ENCODE results near the gene DDIAS. TPM values are rescaled to one million over a fixed set of nuclear protein-coding genes. Genes with fewer than 3 reads are reported as not detected.
"Not testable (repeated sequence)": the region's sequence is repeated elsewhere in the genome, so short reads cannot be mapped to it uniquely, and the experiment has no call there.

Gene DDIAS
- total RNA-seq, 1 experiment from 2014 or later: 17.1 TPM

DNA sequence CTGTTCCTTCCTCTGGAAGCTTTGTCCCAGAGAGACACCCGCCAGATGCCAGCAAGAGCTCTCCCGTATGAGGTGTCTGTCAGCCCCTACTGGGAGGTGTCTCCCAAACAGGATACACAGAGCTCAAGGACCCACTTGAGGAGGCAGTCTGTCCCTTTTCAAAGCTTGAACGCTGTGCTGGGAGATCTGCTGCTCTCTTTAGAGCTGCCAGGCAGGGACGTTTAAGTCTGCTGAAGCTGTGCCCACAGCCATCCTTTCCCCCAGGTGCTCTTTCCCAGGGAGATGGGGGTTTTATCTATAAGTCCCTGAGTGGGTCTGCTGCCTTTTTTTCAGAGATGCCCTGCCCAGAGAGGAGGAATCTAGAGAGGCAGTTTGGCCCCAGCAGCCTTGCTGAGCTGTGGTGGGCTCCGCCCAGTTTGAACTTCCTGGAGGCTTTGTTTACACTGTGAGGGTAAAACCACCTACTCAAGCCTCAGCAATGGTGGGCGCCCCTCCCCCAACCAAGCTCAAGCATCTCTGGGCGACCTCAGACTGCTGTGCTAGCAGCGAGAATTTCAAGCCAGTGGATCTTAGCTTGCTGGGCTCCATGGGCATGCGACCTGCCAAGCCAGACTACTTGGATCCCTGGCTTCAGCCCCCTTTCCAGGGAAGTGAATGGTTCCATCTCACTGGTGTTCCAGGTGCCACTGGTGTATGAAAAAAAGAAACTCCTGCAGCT is 54.4 kb downstream of the DDIAS start:
- H3K4me3 ChIP-seq (replicated peaks in 1 of 2; ENCODE audit: low read depth in 1 of 2, low read length in 2 of 2); intact Hi-C loops (cut with micrococcal nuclease); H3K9me2 ChIP-seq (ENCODE audit: insufficient read depth); RAD21 ChIA-PET (ENCODE audit: low non-redundant PET in 1 of 2, low total read pairs in 2 of 2, uncharacterized antibody in 2 of 2, unreplicated experiment in 2 of 2); H3K27ac ChIP-seq (ENCODE audit: low read depth, low read length); H3K9me3 ChIP-seq (ENCODE audit: control insufficient read depth in 1 of 2, insufficient read depth in 1 of 2, low read depth in 1 of 2, low read length in 2 of 2); H3K79me2 ChIP-seq (ENCODE audit: insufficient read depth, low read length); ATAC-seq; H3K4me1 ChIP-seq (ENCODE audit: control insufficient read depth in 1 of 2, insufficient read depth in 2 of 2, low read length in 2 of 2); CTCF ChIA-PET; BruUV-seq (replicated peaks); DNase-seq (ENCODE audit: low read depth, low spot score); POLR2A ChIA-PET; H2AFZ ChIP-seq (ENCODE audit: low read depth, low read length, poor library complexity, severe bottlenecking); H3K4me2 ChIP-seq (ENCODE audit: low read length); H4K20me1 ChIP-seq (ENCODE audit: insufficient read depth); H3K9ac ChIP-seq (ENCODE audit: low read length); H3K27me3 ChIP-seq (ENCODE audit: insufficient read depth, low read length); H3K36me3 ChIP-seq (ENCODE audit: control insufficient read depth in 1 of 2, insufficient read depth in 2 of 2, low read length in 2 of 2): not testable (repeated sequence)

DNA sequence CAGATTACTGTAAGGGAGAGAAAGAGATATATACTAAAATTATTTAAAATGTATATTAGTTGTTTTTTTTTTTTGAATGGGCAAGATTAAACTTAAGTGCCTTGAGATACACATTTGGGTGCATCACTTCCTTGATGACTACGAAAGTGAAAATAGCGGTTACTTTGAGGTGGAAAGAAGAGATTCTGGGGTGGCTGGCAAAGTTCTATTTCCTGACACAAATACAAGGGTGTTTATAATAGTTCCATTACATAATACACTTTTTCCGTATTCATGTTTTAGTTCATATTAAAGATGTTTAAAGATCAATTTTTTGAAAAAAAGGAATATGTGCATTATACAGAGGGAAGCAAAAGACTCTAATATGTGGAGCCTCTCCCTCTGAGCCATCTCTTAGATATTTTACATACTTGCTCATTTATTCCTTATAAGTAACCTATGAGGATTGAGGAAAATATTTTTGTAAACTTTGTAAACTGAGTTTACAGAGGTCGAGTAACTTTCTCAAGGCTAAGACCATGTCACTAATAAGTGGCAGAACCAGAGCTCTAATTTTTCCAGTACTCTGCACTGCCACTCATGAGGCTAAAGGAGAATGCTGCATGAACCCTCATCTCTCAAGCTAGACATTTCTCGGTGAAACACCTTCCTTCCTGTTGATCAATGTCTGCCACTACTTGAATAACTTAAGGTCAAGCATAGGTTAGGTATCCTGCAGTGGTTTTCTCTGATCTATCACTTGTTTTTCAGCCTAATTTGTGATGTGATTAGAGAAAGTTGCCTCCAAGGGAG is 58.6 kb downstream of the DDIAS start:
- H3K4me3 ChIP-seq (replicated peaks in 1 of 2; ENCODE audit: low read depth in 1 of 2, low read length in 2 of 2): no peak overlapping the region
- H3K9me2 ChIP-seq (ENCODE audit: insufficient read depth): no peaks in the 10 kb centered on the region
- no peaks in the 10 kb centered on the region for H4K20me1 ChIP-seq (ENCODE audit: insufficient read depth)
- H3K4me1 ChIP-seq (ENCODE audit: control insufficient read depth in 1 of 2, insufficient read depth in 2 of 2, low read length in 2 of 2): peaks cover 2 to 8% of the 10 kb centered on the region in 2 experiments; a peak in 2 of 4 replicates
- POLR2A ChIA-PET: no interaction called here
- no peaks in the 10 kb centered on the region for H3K27me3 ChIP-seq (ENCODE audit: insufficient read depth, low read length)
- CTCF ChIA-PET: no interaction called here
- no peaks in the 10 kb centered on the region for H3K36me3 ChIP-seq (ENCODE audit: control insufficient read depth in 1 of 2, insufficient read depth in 2 of 2, low read length in 2 of 2)
- H3K27ac ChIP-seq (ENCODE audit: low read depth, low read length): no peak overlapping the region
- RAD21 ChIA-PET (ENCODE audit: low non-redundant PET in 1 of 2, low total read pairs in 2 of 2, uncharacterized antibody in 2 of 2, unreplicated experiment in 2 of 2): no interaction called here
- H2AFZ ChIP-seq (ENCODE audit: low read depth, low read length, poor library complexity, severe bottlenecking): no peak overlapping the region
- H3K4me2 ChIP-seq (ENCODE audit: low read length): no peak overlapping the region
- BruUV-seq (replicated peaks): no TSS peak
- intact Hi-C loops (cut with micrococcal nuclease): no loop called here
- H3K79me2 ChIP-seq (ENCODE audit: insufficient read depth, low read length): no peaks in the 10 kb centered on the region
- no peaks in the 10 kb centered on the region for H3K9me3 ChIP-seq (ENCODE audit: control insufficient read depth in 1 of 2, insufficient read depth in 1 of 2, low read depth in 1 of 2, low read length in 2 of 2)
- DNase-seq (ENCODE audit: low read depth, low spot score): no peak
- no peak for ATAC-seq
- no peak overlapping the region for H3K9ac ChIP-seq (ENCODE audit: low read length)
- TF ChIP-seq EZH2 (IDR thresholded peaks at IDR 0.05): no peak
- TF ChIP-seq TCF7L2 (IDR thresholded peaks at IDR 0.05; ENCODE audit: borderline replicate concordance, extremely low read depth, insufficient read depth, insufficient read length): no peak
- no peak for TF ChIP-seq SP1 (IDR thresholded peaks at IDR 0.05; ENCODE audit: low read depth)
- no peak for TF ChIP-seq JUND (IDR thresholded peaks at IDR 0.05)
- no peak for TF ChIP-seq CEBPB (IDR thresholded peaks at IDR 0.05; ENCODE audit: low read depth)
- no peak for TF ChIP-seq EGR1 (IDR thresholded peaks at IDR 0.05; ENCODE audit: low read depth)
- no peak for TF ChIP-seq RAD21 (IDR thresholded peaks at IDR 0.05; ENCODE audit: low read depth)
- TF ChIP-seq, protein P1, sequence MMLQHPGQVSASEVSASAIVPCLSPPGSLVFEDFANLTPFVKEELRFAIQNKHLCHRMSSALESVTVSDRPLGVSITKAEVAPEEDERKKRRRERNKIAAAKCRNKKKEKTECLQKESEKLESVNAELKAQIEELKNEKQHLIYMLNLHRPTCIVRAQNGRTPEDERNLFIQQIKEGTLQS (IDR thresholded peaks at IDR 0.05): no peak
- TF ChIP-seq ZNF274 (IDR thresholded peaks at IDR 0.05; ENCODE audit: low read depth, low read length): no peak
- TF ChIP-seq SIN3A (IDR thresholded peaks at IDR 0.05; ENCODE audit: low read depth): no peak
- TF ChIP-seq ELF1 (IDR thresholded peaks at IDR 0.05; ENCODE audit: borderline replicate concordance, low read depth): no peak
- no peak for TF ChIP-seq CBX3 (IDR thresholded peaks at IDR 0.05; ENCODE audit: low read depth)
- TF ChIP-seq, protein P2, sequence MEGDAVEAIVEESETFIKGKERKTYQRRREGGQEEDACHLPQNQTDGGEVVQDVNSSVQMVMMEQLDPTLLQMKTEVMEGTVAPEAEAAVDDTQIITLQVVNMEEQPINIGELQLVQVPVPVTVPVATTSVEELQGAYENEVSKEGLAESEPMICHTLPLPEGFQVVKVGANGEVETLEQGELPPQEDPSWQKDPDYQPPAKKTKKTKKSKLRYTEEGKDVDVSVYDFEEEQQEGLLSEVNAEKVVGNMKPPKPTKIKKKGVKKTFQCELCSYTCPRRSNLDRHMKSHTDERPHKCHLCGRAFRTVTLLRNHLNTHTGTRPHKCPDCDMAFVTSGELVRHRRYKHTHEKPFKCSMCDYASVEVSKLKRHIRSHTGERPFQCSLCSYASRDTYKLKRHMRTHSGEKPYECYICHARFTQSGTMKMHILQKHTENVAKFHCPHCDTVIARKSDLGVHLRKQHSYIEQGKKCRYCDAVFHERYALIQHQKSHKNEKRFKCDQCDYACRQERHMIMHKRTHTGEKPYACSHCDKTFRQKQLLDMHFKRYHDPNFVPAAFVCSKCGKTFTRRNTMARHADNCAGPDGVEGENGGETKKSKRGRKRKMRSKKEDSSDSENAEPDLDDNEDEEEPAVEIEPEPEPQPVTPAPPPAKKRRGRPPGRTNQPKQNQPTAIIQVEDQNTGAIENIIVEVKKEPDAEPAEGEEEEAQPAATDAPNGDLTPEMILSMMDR (IDR thresholded peaks at IDR 0.05 in 2 of 3, conservative IDR thresholded peaks at IDR 0.05 in 1 of 3; ENCODE audit: borderline replicate concordance in 1 of 3, insufficient read depth in 1 of 3, low read depth in 2 of 3, low read length in 2 of 3): no peak
- TF ChIP-seq ZFX (IDR thresholded peaks at IDR 0.05): no peak
- TF ChIP-seq, protein P3, sequence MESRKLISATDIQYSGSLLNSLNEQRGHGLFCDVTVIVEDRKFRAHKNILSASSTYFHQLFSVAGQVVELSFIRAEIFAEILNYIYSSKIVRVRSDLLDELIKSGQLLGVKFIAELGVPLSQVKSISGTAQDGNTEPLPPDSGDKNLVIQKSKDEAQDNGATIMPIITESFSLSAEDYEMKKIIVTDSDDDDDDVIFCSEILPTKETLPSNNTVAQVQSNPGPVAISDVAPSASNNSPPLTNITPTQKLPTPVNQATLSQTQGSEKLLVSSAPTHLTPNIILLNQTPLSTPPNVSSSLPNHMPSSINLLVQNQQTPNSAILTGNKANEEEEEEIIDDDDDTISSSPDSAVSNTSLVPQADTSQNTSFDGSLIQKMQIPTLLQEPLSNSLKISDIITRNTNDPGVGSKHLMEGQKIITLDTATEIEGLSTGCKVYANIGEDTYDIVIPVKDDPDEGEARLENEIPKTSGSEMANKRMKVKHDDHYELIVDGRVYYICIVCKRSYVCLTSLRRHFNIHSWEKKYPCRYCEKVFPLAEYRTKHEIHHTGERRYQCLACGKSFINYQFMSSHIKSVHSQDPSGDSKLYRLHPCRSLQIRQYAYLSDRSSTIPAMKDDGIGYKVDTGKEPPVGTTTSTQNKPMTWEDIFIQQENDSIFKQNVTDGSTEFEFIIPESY (IDR thresholded peaks at IDR 0.05; ENCODE audit: extremely low read depth, insufficient replicate concordance, low read length): no peak
- TF ChIP-seq, protein P4, sequence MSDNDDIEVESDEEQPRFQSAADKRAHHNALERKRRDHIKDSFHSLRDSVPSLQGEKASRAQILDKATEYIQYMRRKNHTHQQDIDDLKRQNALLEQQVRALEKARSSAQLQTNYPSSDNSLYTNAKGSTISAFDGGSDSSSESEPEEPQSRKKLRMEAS (IDR thresholded peaks at IDR 0.05): no peak

All from HCT116 (cell line).